Neural cell (in vitro differentiated cells): ENCODE results near the gene PTGIR. TPM values are rescaled to one million over a fixed set of nuclear protein-coding genes. Genes with fewer than 3 reads are reported as not detected.

Experiments used
- H2AFZ ChIP-seq: fragments of 200-600, 300-800 bp; sonication (generic), shearing (Covaris generic); 2 replicates; pipeline ENCODE4 v1.6.0; 2014; ENCODE audit warnings: low read depth, mild to moderate bottlenecking, antibody characterized with exemption, low read length, moderate library complexity
- H3F3A ChIP-seq: fragments of 200-600 bp; shearing (Covaris generic); 2 replicates; pipeline ENCODE4 v1.6.1; 2016; ENCODE audit warnings: mild to moderate bottlenecking, moderate library complexity, mixed read lengths, antibody characterized with exemption, low read length; ENCODE audit not compliant: insufficient read depth, poor library complexity, severe bottlenecking
- H3K27ac ChIP-seq: fragments of 200-600, 300-800 bp; sonication (generic), shearing (Covaris generic); 2 replicates; pipeline ENCODE4 v1.5.1; 2014; ENCODE audit warnings: mild to moderate bottlenecking, low read length, moderate library complexity
- H3K27me3 ChIP-seq: fragments of 300-800, 200-600 bp; sonication (generic), shearing (Covaris generic); 2 replicates; pipeline ENCODE4 v1.6.0; 2014; ENCODE audit warnings: mild to moderate bottlenecking, low read depth, low read length, moderate library complexity; ENCODE audit not compliant: insufficient read depth
- H3K36me3 ChIP-seq: fragments of 300-800, 200-600 bp; sonication (generic), shearing (Covaris generic); 2 replicates; pipeline ENCODE4 v1.5.1; 2014; ENCODE audit warnings: mild to moderate bottlenecking, antibody characterized with exemption, low read length, moderate library complexity; ENCODE audit not compliant: insufficient read depth
- H3K4me2 ChIP-seq: fragments of 300-800, 200-600 bp; sonication (generic), shearing (Covaris generic); 2 replicates; pipeline ENCODE4 v1.6.0; 2014; ENCODE audit warnings: mild to moderate bottlenecking, low read length
- H3K4me3 ChIP-seq: fragments of 300-800, 200-600 bp; sonication (generic), shearing (Covaris generic); 2 replicates; pipeline ENCODE4 v1.5.1; 2014; ENCODE audit warnings: mild to moderate bottlenecking, low read length, moderate library complexity
- H3K79me2 ChIP-seq: fragments of 200-600 bp; shearing (Covaris generic); replicated peaks from 2 replicates; pipeline ENCODE4 v1.6.0; 2014; ENCODE audit warnings: mild to moderate bottlenecking, low read length, moderate library complexity; ENCODE audit not compliant: insufficient read depth
- H3K9ac ChIP-seq: fragments of 300-800, 200-600 bp; sonication (generic), shearing (Covaris generic); 2 replicates; pipeline ENCODE4 v1.6.1; 2016; ENCODE audit warnings: mild to moderate bottlenecking, low read length, mixed read lengths
- H3K9me2 ChIP-seq: fragments of 200-600 bp; shearing (Covaris generic); 2 replicates; pipeline ENCODE4 v1.6.1; 2016; ENCODE audit warnings: mild to moderate bottlenecking, low read length, mixed read lengths; ENCODE audit not compliant: insufficient read depth
- H3K9me3 ChIP-seq: fragments of 200-600, 300-800 bp; sonication (generic), shearing (Covaris generic); 2 replicates; pipeline ENCODE4 v1.6.1; 2016; ENCODE audit warnings: mild to moderate bottlenecking, mixed run types, low read length, moderate library complexity, mixed read lengths
- H4K20me1 ChIP-seq: fragments of 200-600 bp; shearing (Covaris generic); 2 replicates; pipeline ENCODE4 v1.6.1; 2016; ENCODE audit warnings: mild to moderate bottlenecking, mixed run types; ENCODE audit not compliant: insufficient read depth
- EP300 ChIP-seq: fragments of 450-650 bp; conservative IDR thresholded peaks from 2 replicates; pipeline ENCODE4 v1.6.1; 2014; ENCODE audit warnings: antibody characterized with exemption, mild to moderate bottlenecking, moderate library complexity; ENCODE audit not compliant: poor library complexity, severe bottlenecking
- EZH2 ChIP-seq: fragments of 200-600, 300-800 bp; shearing (Covaris generic), sonication (generic); IDR thresholded peaks from 2 replicates; pipeline ENCODE4 v1.6.1; 2014; ENCODE audit warnings: antibody characterized with exemption, low read length, borderline replicate concordance, mild to moderate bottlenecking; ENCODE audit not compliant: insufficient read depth, poor library complexity, severe bottlenecking
- MXI1 ChIP-seq: fragments of 450-650 bp; conservative IDR thresholded peaks from 2 replicates; pipeline ENCODE4 v1.6.1; 2014; ENCODE audit warnings: antibody characterized with exemption, mild to moderate bottlenecking; ENCODE audit not compliant: poor library complexity, severe bottlenecking
- RAD21 ChIP-seq: fragments of 450-650 bp; conservative IDR thresholded peaks from 2 replicates; pipeline ENCODE4 v1.6.1; 2014; ENCODE audit warnings: antibody characterized with exemption, mild to moderate bottlenecking, moderate library complexity
- SMC3 ChIP-seq: fragments of 450-650 bp; conservative IDR thresholded peaks from 2 replicates; pipeline ENCODE4 v1.6.1; 2014; ENCODE audit warnings: antibody characterized with exemption, mild to moderate bottlenecking, moderate library complexity; ENCODE audit not compliant: poor library complexity
- TAF1 ChIP-seq: IDR thresholded peaks from 2 replicates; pipeline ENCODE4 v1.6.1; 2012; ENCODE audit warnings: low read depth
- polyA plus RNA-seq: library from polyadenylated mRNA; depleted of rRNA; stranded (reverse); fragments of >200 nt; gene quantifications from 2 replicates; pipeline ENCODE4 v1.2.3, GENCODE V29; 2014
- TF ChIP-seq, protein P1 (sequence below): fragments of 450-650 bp; IDR thresholded peaks from 2 replicates; pipeline ENCODE4 v1.5.1; 2014; ENCODE audit warnings: antibody characterized with exemption, mild to moderate bottlenecking, moderate library complexity; ENCODE audit not compliant: poor library complexity, severe bottlenecking
- TF ChIP-seq, protein P2 (sequence below): IDR thresholded peaks from 2 replicates; pipeline ENCODE4 v1.6.1; 2012; ENCODE audit warnings: borderline replicate concordance

Gene PTGIR
- polyA plus RNA-seq, 1 donor from 2014 or later: not detected

DNA sequence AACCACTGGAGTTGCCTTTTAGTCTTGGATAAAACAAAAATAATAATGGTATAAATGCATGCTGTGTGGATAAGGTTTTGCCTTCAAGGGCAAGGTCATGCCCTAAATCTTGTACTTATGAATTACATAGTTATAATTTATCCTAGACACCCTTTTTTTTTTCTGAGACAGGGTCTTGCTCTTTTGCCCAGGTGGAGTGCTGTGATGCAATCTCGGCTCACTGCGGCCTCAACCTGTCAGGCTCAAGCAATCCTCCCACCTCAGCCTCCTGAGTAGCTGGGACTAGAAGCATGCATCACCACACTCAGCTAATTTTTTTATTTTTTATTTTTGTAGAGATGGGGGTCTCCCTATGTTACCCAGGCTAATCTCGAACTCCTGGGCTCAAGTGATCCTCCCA is 43.8 kb upstream of the PTGIR start:
- Histone ChIP-seq H3K27ac (no peak overlapping the region), H4K20me1 (no peaks in the 10 kb centered on the region), H3K4me2 (no peak overlapping the region), H3K27me3 (no peaks in the 10 kb centered on the region), H3K9me2 (no peaks in the 10 kb centered on the region), H3F3A (no peaks in the 10 kb centered on the region), H3K79me2 (no peaks in the 10 kb centered on the region), H2AFZ (no peak overlapping the region), H3K9me3 (no peaks in the 10 kb centered on the region), H3K9ac (no peak overlapping the region), H3K36me3 (no peaks in the 10 kb centered on the region), H3K4me3 (no peak overlapping the region)
- TF ChIP-seq SMC3 (no peak), TAF1 (no peak), EZH2 (no peak), RAD21 (no peak)
- TF ChIP-seq, protein P1, sequence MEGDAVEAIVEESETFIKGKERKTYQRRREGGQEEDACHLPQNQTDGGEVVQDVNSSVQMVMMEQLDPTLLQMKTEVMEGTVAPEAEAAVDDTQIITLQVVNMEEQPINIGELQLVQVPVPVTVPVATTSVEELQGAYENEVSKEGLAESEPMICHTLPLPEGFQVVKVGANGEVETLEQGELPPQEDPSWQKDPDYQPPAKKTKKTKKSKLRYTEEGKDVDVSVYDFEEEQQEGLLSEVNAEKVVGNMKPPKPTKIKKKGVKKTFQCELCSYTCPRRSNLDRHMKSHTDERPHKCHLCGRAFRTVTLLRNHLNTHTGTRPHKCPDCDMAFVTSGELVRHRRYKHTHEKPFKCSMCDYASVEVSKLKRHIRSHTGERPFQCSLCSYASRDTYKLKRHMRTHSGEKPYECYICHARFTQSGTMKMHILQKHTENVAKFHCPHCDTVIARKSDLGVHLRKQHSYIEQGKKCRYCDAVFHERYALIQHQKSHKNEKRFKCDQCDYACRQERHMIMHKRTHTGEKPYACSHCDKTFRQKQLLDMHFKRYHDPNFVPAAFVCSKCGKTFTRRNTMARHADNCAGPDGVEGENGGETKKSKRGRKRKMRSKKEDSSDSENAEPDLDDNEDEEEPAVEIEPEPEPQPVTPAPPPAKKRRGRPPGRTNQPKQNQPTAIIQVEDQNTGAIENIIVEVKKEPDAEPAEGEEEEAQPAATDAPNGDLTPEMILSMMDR: no peak
- TF ChIP-seq, protein P2, sequence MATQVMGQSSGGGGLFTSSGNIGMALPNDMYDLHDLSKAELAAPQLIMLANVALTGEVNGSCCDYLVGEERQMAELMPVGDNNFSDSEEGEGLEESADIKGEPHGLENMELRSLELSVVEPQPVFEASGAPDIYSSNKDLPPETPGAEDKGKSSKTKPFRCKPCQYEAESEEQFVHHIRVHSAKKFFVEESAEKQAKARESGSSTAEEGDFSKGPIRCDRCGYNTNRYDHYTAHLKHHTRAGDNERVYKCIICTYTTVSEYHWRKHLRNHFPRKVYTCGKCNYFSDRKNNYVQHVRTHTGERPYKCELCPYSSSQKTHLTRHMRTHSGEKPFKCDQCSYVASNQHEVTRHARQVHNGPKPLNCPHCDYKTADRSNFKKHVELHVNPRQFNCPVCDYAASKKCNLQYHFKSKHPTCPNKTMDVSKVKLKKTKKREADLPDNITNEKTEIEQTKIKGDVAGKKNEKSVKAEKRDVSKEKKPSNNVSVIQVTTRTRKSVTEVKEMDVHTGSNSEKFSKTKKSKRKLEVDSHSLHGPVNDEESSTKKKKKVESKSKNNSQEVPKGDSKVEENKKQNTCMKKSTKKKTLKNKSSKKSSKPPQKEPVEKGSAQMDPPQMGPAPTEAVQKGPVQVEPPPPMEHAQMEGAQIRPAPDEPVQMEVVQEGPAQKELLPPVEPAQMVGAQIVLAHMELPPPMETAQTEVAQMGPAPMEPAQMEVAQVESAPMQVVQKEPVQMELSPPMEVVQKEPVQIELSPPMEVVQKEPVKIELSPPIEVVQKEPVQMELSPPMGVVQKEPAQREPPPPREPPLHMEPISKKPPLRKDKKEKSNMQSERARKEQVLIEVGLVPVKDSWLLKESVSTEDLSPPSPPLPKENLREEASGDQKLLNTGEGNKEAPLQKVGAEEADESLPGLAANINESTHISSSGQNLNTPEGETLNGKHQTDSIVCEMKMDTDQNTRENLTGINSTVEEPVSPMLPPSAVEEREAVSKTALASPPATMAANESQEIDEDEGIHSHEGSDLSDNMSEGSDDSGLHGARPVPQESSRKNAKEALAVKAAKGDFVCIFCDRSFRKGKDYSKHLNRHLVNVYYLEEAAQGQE: no peak

DNA sequence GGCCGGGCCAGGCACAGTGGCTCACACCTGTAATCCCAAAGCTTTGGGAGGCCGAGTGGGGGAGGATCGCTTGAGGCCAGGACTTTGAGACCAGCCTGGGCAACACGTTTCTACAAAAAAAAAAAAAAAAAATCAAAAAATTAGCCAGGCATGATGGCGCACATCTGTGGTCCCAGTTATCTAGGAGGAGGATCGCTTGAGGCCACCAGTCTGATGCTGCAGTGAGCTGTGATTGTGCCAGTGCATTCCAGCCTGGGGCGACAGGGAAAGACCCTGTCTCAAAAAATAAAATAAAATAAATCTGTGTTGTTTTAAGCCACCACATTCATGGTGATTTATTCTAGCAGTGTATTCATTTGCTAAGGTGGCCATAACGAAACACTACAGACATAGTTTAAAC is 40.2 kb upstream of the PTGIR start:
- Histone ChIP-seq H3K9me3 (no peaks in the 10 kb centered on the region), H2AFZ (no peak overlapping the region), H3F3A (no peaks in the 10 kb centered on the region), H3K9me2 (no peaks in the 10 kb centered on the region), H4K20me1 (no peaks in the 10 kb centered on the region), H3K4me2 (no peak overlapping the region), H3K36me3 (no peaks in the 10 kb centered on the region), H3K27ac (no peak overlapping the region), H3K9ac (no peak overlapping the region), H3K4me3 (peak overlapping the region; percentile 38), H3K79me2 (peaks cover 5% of the 10 kb centered on the region), H3K27me3 (no peaks in the 10 kb centered on the region)
- TF ChIP-seq, protein P1: no peak
- TF ChIP-seq RAD21 (no peak), MXI1 (no peak), EP300 (no peak)
